ENCODE measurements around the gene SHPK.

SHPK gene

DNA sequence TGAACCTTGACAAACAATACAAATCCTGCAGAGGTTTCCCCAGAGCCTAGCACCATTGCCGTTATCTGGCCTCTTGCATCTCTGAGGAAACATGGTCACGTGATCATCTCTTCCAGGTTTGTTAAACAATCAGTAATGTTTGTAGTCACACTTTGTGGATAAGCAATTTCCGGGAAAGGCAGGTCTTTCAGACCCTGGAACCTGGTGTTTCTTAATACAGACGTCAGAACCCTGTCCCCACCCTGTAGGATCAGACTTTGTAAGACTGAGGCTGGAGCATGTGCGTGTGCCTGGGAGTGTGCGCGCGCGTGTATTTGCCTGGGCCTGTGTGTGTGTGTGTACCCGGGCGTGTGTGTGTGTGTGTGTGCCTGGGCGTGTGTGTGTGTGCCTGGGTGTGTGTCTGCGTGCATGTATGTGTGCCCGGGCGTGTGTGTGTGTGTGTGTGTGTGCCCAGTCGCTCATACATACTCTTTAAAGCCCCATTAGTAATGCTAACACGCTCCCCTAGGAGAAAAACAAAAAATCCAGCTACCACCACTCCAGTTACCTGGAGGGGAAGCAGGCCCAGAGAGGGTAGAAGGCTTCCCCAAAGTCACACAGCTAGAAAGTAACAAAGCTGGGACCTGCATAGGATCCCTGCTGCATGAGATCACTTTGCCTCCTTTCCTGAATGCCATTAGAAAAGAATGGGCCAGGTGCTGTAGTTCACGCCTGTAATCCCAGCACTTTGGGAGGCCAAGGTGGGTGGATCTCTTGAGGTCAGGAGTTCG is 5.9 kb upstream of the SHPK start:
- no peak overlapping the region for H3K4me2 ChIP-seq (ENCODE audit: low read depth, low read length)
- H3F3A ChIP-seq (ENCODE audit: insufficient read depth, low read length), result peaks cover 6% of the 10 kb centered on the region
- H3K36me3 ChIP-seq (replicated peaks; ENCODE audit: insufficient read depth, low read length), result no peaks in the 10 kb centered on the region
- H3K9me3 ChIP-seq (replicated peaks; ENCODE audit: insufficient read depth, low read length), result no peaks in the 10 kb centered on the region
- no peak overlapping the region for H3K27ac ChIP-seq (ENCODE audit: low read length)
- no peaks in the 10 kb centered on the region for H4K20me1 ChIP-seq (ENCODE audit: insufficient read depth, low read length)
- no peak overlapping the region for H2AFZ ChIP-seq (ENCODE audit: low read length)
- DNase-seq, result no peak
- TF ChIP-seq EZH2phosphoT487 (IDR thresholded peaks at IDR 0.05; ENCODE audit: low read length), result no peak
- H3K9ac ChIP-seq (ENCODE audit: low read length), result no peak overlapping the region
- no peaks in the 10 kb centered on the region for H3K27me3 ChIP-seq (replicated peaks; ENCODE audit: insufficient read depth, low read length)
- H3K9me2 ChIP-seq (replicated peaks; ENCODE audit: insufficient read depth, low read length), result no peaks in the 10 kb centered on the region
- no peak overlapping the region for H3K4me3 ChIP-seq (ENCODE audit: low read length)
- peaks cover 4% of the 10 kb centered on the region; the same call in 1 of the 2 replicates for H3K79me2 ChIP-seq (ENCODE audit: low read length)
- peaks cover 4% of the 10 kb centered on the region; the same call in 1 of the 2 replicates for H3K4me1 ChIP-seq (ENCODE audit: low read length)

DNA sequence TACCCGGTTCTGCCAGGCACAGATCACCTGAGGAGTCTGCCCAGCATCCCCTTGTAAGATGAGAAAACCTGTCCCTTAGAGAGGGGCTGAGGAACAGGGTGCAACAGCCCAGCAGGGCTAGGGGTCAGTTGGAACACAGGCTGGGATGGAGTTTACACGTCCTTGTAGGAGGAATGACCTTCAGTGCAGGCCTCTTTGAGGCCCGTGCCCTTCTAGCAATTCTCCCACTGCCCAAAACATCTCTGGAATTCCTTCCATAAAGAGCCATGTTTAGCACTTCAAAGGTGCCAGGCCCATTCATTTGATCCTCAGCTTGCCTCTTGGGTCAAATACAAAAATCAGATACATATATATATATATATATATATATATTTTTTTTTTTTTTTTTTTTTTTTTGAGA is 5.0 kb upstream of the SHPK start:
- peaks cover 5% of the 10 kb centered on the region for H3K79me2 ChIP-seq (ENCODE audit: low read length)
- peaks cover 6% of the 10 kb centered on the region for H3F3A ChIP-seq (ENCODE audit: insufficient read depth, low read length)
- no peak overlapping the region for H3K4me3 ChIP-seq (ENCODE audit: low read length)
- TF ChIP-seq EZH2phosphoT487 (IDR thresholded peaks at IDR 0.05; ENCODE audit: low read length) (no peak), EZH2 (optimal IDR thresholded peaks at IDR 0.05; ENCODE audit: low read depth, low read length) (no peak)
- TF ChIP-seq, protein P1, sequence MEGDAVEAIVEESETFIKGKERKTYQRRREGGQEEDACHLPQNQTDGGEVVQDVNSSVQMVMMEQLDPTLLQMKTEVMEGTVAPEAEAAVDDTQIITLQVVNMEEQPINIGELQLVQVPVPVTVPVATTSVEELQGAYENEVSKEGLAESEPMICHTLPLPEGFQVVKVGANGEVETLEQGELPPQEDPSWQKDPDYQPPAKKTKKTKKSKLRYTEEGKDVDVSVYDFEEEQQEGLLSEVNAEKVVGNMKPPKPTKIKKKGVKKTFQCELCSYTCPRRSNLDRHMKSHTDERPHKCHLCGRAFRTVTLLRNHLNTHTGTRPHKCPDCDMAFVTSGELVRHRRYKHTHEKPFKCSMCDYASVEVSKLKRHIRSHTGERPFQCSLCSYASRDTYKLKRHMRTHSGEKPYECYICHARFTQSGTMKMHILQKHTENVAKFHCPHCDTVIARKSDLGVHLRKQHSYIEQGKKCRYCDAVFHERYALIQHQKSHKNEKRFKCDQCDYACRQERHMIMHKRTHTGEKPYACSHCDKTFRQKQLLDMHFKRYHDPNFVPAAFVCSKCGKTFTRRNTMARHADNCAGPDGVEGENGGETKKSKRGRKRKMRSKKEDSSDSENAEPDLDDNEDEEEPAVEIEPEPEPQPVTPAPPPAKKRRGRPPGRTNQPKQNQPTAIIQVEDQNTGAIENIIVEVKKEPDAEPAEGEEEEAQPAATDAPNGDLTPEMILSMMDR (IDR thresholded peaks at IDR 0.05; ENCODE audit: low read length), result no peak
- H3K9me2 ChIP-seq (replicated peaks; ENCODE audit: insufficient read depth, low read length), result no peaks in the 10 kb centered on the region
- no peak overlapping the region for H2AFZ ChIP-seq (ENCODE audit: low read length)
- no peaks in the 10 kb centered on the region for H3K27me3 ChIP-seq (replicated peaks; ENCODE audit: insufficient read depth, low read length)
- no peak overlapping the region for H3K4me2 ChIP-seq (ENCODE audit: low read depth, low read length)
- H3K27ac ChIP-seq (ENCODE audit: low read length), result no peak overlapping the region; the same call in 1 of the 2 replicates
- no peaks in the 10 kb centered on the region for H3K36me3 ChIP-seq (replicated peaks; ENCODE audit: insufficient read depth, low read length)
- H4K20me1 ChIP-seq (ENCODE audit: insufficient read depth, low read length), result no peaks in the 10 kb centered on the region
- no peaks in the 10 kb centered on the region for H3K9me3 ChIP-seq (replicated peaks; ENCODE audit: insufficient read depth, low read length)
- DNase-seq, result no peak
- H3K4me1 ChIP-seq (ENCODE audit: low read length), result peaks cover 4% of the 10 kb centered on the region; the same call in 1 of the 2 replicates
- H3K9ac ChIP-seq (ENCODE audit: low read length), result no peak overlapping the region

DNA sequence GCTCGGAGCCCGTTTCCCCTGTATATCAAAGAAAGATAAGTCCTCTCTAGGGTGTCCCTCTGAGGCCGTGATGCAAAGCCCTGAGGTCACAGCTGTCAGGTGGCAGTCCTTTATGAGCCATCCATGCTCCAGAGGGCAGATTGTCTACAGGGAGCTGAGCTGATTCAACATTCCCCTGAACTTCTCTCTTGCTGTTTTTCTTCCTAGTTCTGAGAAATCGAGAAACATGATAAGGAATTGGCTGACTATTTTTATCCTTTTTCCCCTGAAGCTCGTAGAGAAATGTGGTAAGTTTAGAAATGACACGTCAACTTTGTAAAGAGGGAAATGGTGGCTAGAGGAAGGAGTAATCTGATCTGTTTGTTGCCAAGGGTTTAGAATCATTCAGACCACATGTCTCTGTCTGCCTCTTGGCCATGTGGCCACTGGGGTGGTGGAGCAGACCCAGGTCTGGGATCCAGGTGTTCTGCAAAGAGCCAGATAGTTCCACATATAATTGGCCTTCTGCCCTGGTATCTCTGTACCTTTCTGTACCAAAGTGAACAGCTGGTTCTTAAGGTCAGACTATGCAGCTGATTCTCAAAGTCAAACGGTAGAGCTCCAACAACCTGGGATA is 4.0 kb upstream of the SHPK start:
- peak; percentile 11 for DNase-seq
- peak overlapping the region; percentile 70; the same call in 1 of the 2 replicates for H3K27ac ChIP-seq (ENCODE audit: low read length)
- peaks cover 6% of the 10 kb centered on the region for H3F3A ChIP-seq (ENCODE audit: insufficient read depth, low read length)
- peak overlapping the region; percentile 28; the same call in 1 of the 2 replicates for H3K4me2 ChIP-seq (ENCODE audit: low read depth, low read length)
- H3K36me3 ChIP-seq (replicated peaks; ENCODE audit: insufficient read depth, low read length), result no peaks in the 10 kb centered on the region
- peaks cover 12% of the 10 kb centered on the region for H3K79me2 ChIP-seq (ENCODE audit: low read length)
- peak overlapping the region; percentile 12; the same call in 1 of the 2 replicates for H3K9ac ChIP-seq (ENCODE audit: low read length)
- no peaks in the 10 kb centered on the region for H3K9me3 ChIP-seq (replicated peaks; ENCODE audit: insufficient read depth, low read length)
- no peaks in the 10 kb centered on the region for H3K9me2 ChIP-seq (replicated peaks; ENCODE audit: insufficient read depth, low read length)
- peak overlapping the region; percentile 10; the same call in 1 of the 2 replicates for H2AFZ ChIP-seq (ENCODE audit: low read length)
- H3K4me3 ChIP-seq (ENCODE audit: low read length), result no peak overlapping the region
- no peak for TF ChIP-seq EZH2 (optimal IDR thresholded peaks at IDR 0.05; ENCODE audit: low read depth, low read length)
- TF ChIP-seq EZH2phosphoT487 (IDR thresholded peaks at IDR 0.05; ENCODE audit: low read length), result no peak
- TF ChIP-seq, protein P1 (IDR thresholded peaks at IDR 0.05; ENCODE audit: low read length), result no peak
- peaks cover 4% of the 10 kb centered on the region; the same call in 1 of the 2 replicates for H3K4me1 ChIP-seq (ENCODE audit: low read length)
- no peaks in the 10 kb centered on the region for H4K20me1 ChIP-seq (ENCODE audit: insufficient read depth, low read length)
- no peaks in the 10 kb centered on the region for H3K27me3 ChIP-seq (replicated peaks; ENCODE audit: insufficient read depth, low read length)

All from MM.1S (cell line).